Measurements from ENCODE around the gene GXYLT2.

- no peak; the same call in 1 of the 2 replicates for TF ChIP-seq CTCF (IDR thresholded peaks at IDR 0.05; ENCODE audit: low read length)
- TF ChIP-seq EZH2 (optimal IDR thresholded peaks at IDR 0.05; ENCODE audit: low read depth, low read length), result no peak
- no peak for TF ChIP-seq EZH2phosphoT487 (IDR thresholded peaks at IDR 0.05; ENCODE audit: low read length)
Observed at GRCh38 chr3:72977060-72977808, 89.4 kb downstream of the GXYLT2 start.
